CD4-positive, CD25-positive, alpha-beta regulatory T cell (primary cell): ENCODE data around the gene OOSP4A. TPM values are rescaled to one million over a fixed set of nuclear protein-coding genes. Genes with fewer than 3 reads are reported as not detected.

Source experiments
- ATAC-seq, 2 donors: fragments of 150-1000 bp; cut with Tn5 transposase; one replicate each; pipeline ENCODE4 v1.10.0; 2021; ENCODE audit warnings: low read depth in 2 of 2, moderate number of reproducible peaks in 2 of 2, moderate library complexity in 1 of 2
- DNase-seq, 3 donors: peaks; one replicate each; pipeline versions ENCODE4 v3.0.0 to v3.0.0-alpha.2; 2012 to 2022; ENCODE audit warnings: mixed read lengths in 1 of 3
- H3K27ac ChIP-seq: one replicate; pipeline ENCODE4 v1.7.0; 2013; ENCODE audit warnings: mild to moderate bottlenecking, low read length; ENCODE audit not compliant: insufficient read depth, poor library complexity, severe bottlenecking
- H3K27me3 ChIP-seq: one replicate; pipeline ENCODE4 v1.7.0; 2013; ENCODE audit warnings: low read length; ENCODE audit not compliant: control insufficient read depth, insufficient read depth
- H3K36me3 ChIP-seq: one replicate; pipeline ENCODE4 v1.7.0; 2013; ENCODE audit warnings: mild to moderate bottlenecking, low read length, moderate library complexity; ENCODE audit not compliant: control insufficient read depth, insufficient read depth
- H3K4me1 ChIP-seq: 2 replicates; pipeline ENCODE4 v1.7.0; 2013; ENCODE audit warnings: mild to moderate bottlenecking, low read length; ENCODE audit not compliant: insufficient read depth, control insufficient read depth, poor library complexity, severe bottlenecking
- H3K4me3 ChIP-seq: one replicate; pipeline ENCODE4 v1.7.0; 2013; ENCODE audit warnings: low read depth, mild to moderate bottlenecking, low read length, moderate library complexity
- H3K9me3 ChIP-seq, 2 experiments: 1 replicate in 1 of 2; 2 replicates in 1 of 2; pipeline ENCODE4 v1.7.0; 2013; ENCODE audit warnings: low read length in 2 of 2, mild to moderate bottlenecking in 1 of 2, moderate library complexity in 1 of 2; ENCODE audit not compliant: control insufficient read depth in 2 of 2
- H3K27ac Mint-ChIP-seq, 3 donors: one replicate each; pipeline ENCODE4 v1.8.0; 2020 to 2022; ENCODE audit warnings: mild to moderate bottlenecking in 3 of 3, mixed read lengths in 3 of 3, moderate library complexity in 2 of 3
- H3K27me3 Mint-ChIP-seq: one replicate; pipeline ENCODE4 v1.8.0; 2022; ENCODE audit warnings: mild to moderate bottlenecking, mixed read lengths
- H3K36me3 Mint-ChIP-seq: one replicate; pipeline ENCODE4 v1.8.0; 2020; ENCODE audit warnings: mixed read lengths
- H3K4me1 Mint-ChIP-seq, 4 donors: one replicate each; pipeline ENCODE4 v1.8.0; 2020 to 2022; ENCODE audit warnings: mixed read lengths in 4 of 4, mild to moderate bottlenecking in 1 of 4
- H3K4me3 Mint-ChIP-seq, 4 donors: one replicate each; pipeline ENCODE4 v1.8.0; 2020 to 2022; ENCODE audit warnings: mild to moderate bottlenecking in 4 of 4, mixed read lengths in 4 of 4, moderate library complexity in 3 of 4
- H3K9me3 Mint-ChIP-seq, 7 donors: one replicate each; pipeline ENCODE4 v1.8.0; 2020 to 2022; ENCODE audit warnings: mixed read lengths in 7 of 7, mild to moderate bottlenecking in 3 of 7, moderate library complexity in 2 of 7
- polyA plus RNA-seq, 4 donors: library from polyadenylated mRNA; unstranded; fragments of 300-500 nt; fragmentation: Illumina TruSeq; gene quantifications; one replicate each; pipeline ENCODE4 v1.2.3, GENCODE V29; 2021
- total RNA-seq: library from RNA; stranded (reverse); gene quantifications from one replicate; pipeline ENCODE4 v1.2.3, GENCODE V29; 2022

The OOSP4A gene
- total and polyA plus RNA-seq, 5 donors from 2014 or later, result not detected

DNA sequence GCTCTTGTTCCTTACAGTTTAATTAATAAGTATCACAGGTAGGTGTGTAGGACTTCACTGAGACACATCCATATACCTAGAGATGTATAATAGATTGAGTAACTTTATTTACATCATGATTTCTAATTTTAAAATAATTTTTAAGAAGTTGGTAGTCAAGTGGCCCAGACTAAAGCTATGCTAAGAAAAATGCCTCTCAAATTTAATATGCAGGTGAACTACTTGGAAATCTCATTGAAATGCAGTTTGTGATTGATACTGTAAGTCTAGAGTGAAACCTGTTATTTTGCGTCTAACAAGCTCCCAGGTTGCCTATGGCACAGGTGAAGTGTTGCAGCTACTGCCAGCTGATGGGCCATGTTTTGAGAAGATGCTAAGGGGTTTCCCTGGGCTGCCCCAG, 53.0 kb downstream of the OOSP4A start, which contains the start of gene OOSP4B:
OOSP4B (plus strand) TSS at position 301 of the 400 bp plus-strand sequence.
- Mint-ChIP-seq H3K27me3 (no peaks in the 10 kb centered on the region), H3K36me3 (no peaks in the 10 kb centered on the region), H3K9me3 (peaks cover 0 to 2% (median 0%) of the 10 kb centered on the region in 7 donors), H3K27ac (no peak within 1 kb of the TSS), H3K4me1 (no peaks in the 10 kb centered on the region), H3K4me3 (no peak within 1 kb of the TSS)
- Histone ChIP-seq H3K4me3 (no peak within 1 kb of the TSS), H3K36me3 (no peaks in the 10 kb centered on the region), H3K4me1 (no peaks in the 10 kb centered on the region), H3K9me3 (no peaks in the 10 kb centered on the region), H3K27me3 (no peaks in the 10 kb centered on the region), H3K27ac (no peak within 1 kb of the TSS)
- DNase-seq, result no peak
- ATAC-seq, result no peak

GRCh38 chr11:60018058-60018457, 54.2 kb downstream of the OOSP4A start:
- H3K27me3 ChIP-seq, result no peaks in the 10 kb centered on the region
- peaks cover 0 to 2% (median 0%) of the 10 kb centered on the region in 7 donors for H3K9me3 Mint-ChIP-seq
- H3K9me3 ChIP-seq, result no peaks in the 10 kb centered on the region
- no peak overlapping the region for H3K27ac Mint-ChIP-seq
- no peak for ATAC-seq
- no peaks in the 10 kb centered on the region for H3K4me1 Mint-ChIP-seq
- H3K36me3 ChIP-seq, result no peaks in the 10 kb centered on the region
- no peaks in the 10 kb centered on the region for H3K27me3 Mint-ChIP-seq
- no peak overlapping the region for H3K4me3 ChIP-seq
- no peak overlapping the region for H3K4me3 Mint-ChIP-seq
- no peak for DNase-seq
- H3K36me3 Mint-ChIP-seq, result no peaks in the 10 kb centered on the region
- no peak overlapping the region for H3K27ac ChIP-seq
- H3K4me1 ChIP-seq, result no peaks in the 10 kb centered on the region

Other genes with a start within 250 kb of the OOSP4A start
- gene STX3, start 208.7 kb upstream of the OOSP4A start, total RNA-seq, result 3.1 TPM
- 1 to 10 TPM in 2 of 4 donors, under 1 TPM in 2; 0.44 to 2.8 (median 1.3) TPM for gene STX3, start 208.7 kb upstream of the OOSP4A start, polyA plus RNA-seq
- 26.9 TPM for gene MRPL16, start 153.3 kb upstream of the OOSP4A start, total RNA-seq
- 10 to 100 TPM; 82.5 to 97.1 (median 91.3) TPM for gene MRPL16, start 153.3 kb upstream of the OOSP4A start, polyA plus RNA-seq
- gene CBLIF, start 118.5 kb upstream of the OOSP4A start, total RNA-seq, result not detected
- gene CBLIF, start 118.5 kb upstream of the OOSP4A start, polyA plus RNA-seq, result not detected
- gene TCN1, start 97.5 kb upstream of the OOSP4A start, total RNA-seq, result 1.0 TPM
- under 1 TPM in 1 of 4 donors, not detected in 3; 0.31 TPM for gene TCN1, start 97.5 kb upstream of the OOSP4A start, polyA plus RNA-seq
- gene OOSP3, start 85.3 kb upstream of the OOSP4A start, total RNA-seq, result not detected
- not detected for gene OOSP3, start 85.3 kb upstream of the OOSP4A start, polyA plus RNA-seq
- gene OOSP1, start 25.6 kb upstream of the OOSP4A start, total RNA-seq, result not detected
- not detected for gene OOSP1, start 25.6 kb upstream of the OOSP4A start, polyA plus RNA-seq
- gene OOSP4B, start 53.1 kb downstream of the OOSP4A start, total RNA-seq, result not detected
- not detected for gene OOSP4B, start 53.1 kb downstream of the OOSP4A start, polyA plus RNA-seq
- gene OOSP2, start 76.4 kb downstream of the OOSP4A start, total RNA-seq, result not detected
- not detected for gene OOSP2, start 76.4 kb downstream of the OOSP4A start, polyA plus RNA-seq
- 0.79 TPM for gene MS4A3, start 92.6 kb downstream of the OOSP4A start, total RNA-seq
- not detected for gene MS4A3, start 92.6 kb downstream of the OOSP4A start, polyA plus RNA-seq
- gene MS4A2, start 124.6 kb downstream of the OOSP4A start, total RNA-seq, result 0.37 TPM
- gene MS4A2, start 124.6 kb downstream of the OOSP4A start, polyA plus RNA-seq, result not detected
- gene MS4A6A, start 219.1 kb downstream of the OOSP4A start, total RNA-seq, result 1.3 TPM
- gene MS4A6A, start 219.1 kb downstream of the OOSP4A start, polyA plus RNA-seq, result under 1 TPM in 3 of 4 donors, not detected in 1; 0.29 to 0.99 (median 0.47) TPM